ENCODE data around the gene ENOX1. TPM values are rescaled to one million over a fixed set of nuclear protein-coding genes. Genes with fewer than 3 reads are reported as not detected.

The ENOX1 gene
- total RNA-seq, 1 donor from 2014 or later: 8.7 TPM

DNA sequence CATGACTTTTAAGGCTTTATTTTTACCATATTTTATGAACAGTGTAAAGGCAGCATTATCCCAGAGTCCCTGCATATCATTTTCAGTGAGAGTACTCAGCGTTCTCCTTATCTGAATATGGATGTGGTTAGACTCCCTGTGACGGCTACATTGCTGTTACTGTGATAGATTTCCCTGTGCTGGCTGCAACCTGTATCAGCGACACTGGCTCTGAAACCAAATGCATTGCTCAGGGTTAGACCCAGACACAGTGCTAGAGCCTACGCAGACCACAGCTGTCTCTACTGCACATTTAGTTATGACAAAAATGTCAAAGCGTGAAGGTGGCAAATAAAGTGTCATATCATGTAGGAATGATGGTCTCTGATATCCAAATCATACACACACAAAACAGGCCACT is 138.0 kb downstream of the ENOX1 start:
- no peak overlapping the region for H3K27ac Mint-ChIP-seq (ENCODE audit: unreplicated experiment)
- H3K9me3 Mint-ChIP-seq (ENCODE audit: unreplicated experiment): no peaks in the 10 kb centered on the region
- DNase-seq: no peak
- H3K36me3 Mint-ChIP-seq (ENCODE audit: unreplicated experiment): peaks cover 8% of the 10 kb centered on the region
- peaks cover 3% of the 10 kb centered on the region for H3K27me3 Mint-ChIP-seq (ENCODE audit: unreplicated experiment)
- TF ChIP-seq, protein P1, sequence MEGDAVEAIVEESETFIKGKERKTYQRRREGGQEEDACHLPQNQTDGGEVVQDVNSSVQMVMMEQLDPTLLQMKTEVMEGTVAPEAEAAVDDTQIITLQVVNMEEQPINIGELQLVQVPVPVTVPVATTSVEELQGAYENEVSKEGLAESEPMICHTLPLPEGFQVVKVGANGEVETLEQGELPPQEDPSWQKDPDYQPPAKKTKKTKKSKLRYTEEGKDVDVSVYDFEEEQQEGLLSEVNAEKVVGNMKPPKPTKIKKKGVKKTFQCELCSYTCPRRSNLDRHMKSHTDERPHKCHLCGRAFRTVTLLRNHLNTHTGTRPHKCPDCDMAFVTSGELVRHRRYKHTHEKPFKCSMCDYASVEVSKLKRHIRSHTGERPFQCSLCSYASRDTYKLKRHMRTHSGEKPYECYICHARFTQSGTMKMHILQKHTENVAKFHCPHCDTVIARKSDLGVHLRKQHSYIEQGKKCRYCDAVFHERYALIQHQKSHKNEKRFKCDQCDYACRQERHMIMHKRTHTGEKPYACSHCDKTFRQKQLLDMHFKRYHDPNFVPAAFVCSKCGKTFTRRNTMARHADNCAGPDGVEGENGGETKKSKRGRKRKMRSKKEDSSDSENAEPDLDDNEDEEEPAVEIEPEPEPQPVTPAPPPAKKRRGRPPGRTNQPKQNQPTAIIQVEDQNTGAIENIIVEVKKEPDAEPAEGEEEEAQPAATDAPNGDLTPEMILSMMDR (IDR thresholded peaks at IDR 0.05; ENCODE audit: partially characterized antibody, unreplicated experiment): no peak
- peaks cover 5% of the 10 kb centered on the region for H3K4me1 Mint-ChIP-seq (ENCODE audit: low read depth, unreplicated experiment)
- H3K4me3 Mint-ChIP-seq (ENCODE audit: unreplicated experiment): no peak overlapping the region

DNA sequence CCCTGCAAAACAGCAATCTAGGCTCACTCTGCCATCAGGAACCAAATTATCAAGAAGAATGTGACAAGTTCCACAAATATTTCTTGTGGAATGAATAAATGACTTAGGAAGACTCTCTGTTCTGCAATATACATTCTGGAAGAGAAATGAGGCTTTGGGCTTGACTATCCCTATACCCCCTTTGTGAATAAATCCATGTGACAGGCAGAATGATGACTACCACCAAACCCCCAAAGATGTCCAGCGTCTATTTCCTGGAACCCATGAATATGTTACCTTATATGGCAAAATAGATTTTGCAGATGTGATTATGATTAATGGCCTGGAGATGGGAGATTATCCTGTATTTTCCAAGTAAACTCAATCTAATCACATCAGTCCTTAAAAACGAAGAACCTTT is 139.3 kb downstream of the ENOX1 start:
- Mint-ChIP-seq H3K27me3 (ENCODE audit: unreplicated experiment) (peaks cover 3% of the 10 kb centered on the region), H3K9me3 (ENCODE audit: unreplicated experiment) (no peaks in the 10 kb centered on the region), H3K4me3 (ENCODE audit: unreplicated experiment) (no peak overlapping the region), H3K4me1 (ENCODE audit: low read depth, unreplicated experiment) (peaks cover under 1% of the 10 kb centered on the region), H3K36me3 (ENCODE audit: unreplicated experiment) (peaks cover 8% of the 10 kb centered on the region), H3K27ac (ENCODE audit: unreplicated experiment) (no peak overlapping the region)
- no peak for DNase-seq
- TF ChIP-seq, protein P1 (IDR thresholded peaks at IDR 0.05; ENCODE audit: partially characterized antibody, unreplicated experiment): no peak

DNA sequence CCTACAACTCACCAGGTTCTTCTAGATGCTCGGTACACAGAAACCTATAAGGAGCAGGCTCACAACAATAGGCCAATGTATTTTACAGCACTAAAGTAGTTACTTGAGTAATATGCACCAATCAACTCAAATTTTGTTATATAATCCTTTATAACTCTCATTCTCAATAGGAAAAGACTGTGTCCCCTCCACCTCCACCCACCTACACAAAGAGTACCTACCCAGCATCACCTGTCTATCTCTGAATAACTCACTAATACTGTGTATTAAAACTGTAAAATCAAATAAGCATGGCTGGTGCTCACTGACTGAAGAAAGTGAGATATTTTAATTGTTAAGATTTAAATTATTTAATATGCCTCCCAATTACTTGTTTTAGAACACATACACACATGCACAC is 146.3 kb downstream of the ENOX1 start:
- TF ChIP-seq, protein P1 (IDR thresholded peaks at IDR 0.05; ENCODE audit: partially characterized antibody, unreplicated experiment): no peak
- no peak for DNase-seq
- Mint-ChIP-seq H3K27me3 (ENCODE audit: unreplicated experiment) (no peaks in the 10 kb centered on the region), H3K36me3 (ENCODE audit: unreplicated experiment) (no peaks in the 10 kb centered on the region), H3K4me3 (ENCODE audit: unreplicated experiment) (no peak overlapping the region), H3K4me1 (ENCODE audit: low read depth, unreplicated experiment) (no peaks in the 10 kb centered on the region), H3K27ac (ENCODE audit: unreplicated experiment) (no peak overlapping the region), H3K9me3 (ENCODE audit: unreplicated experiment) (no peaks in the 10 kb centered on the region)

GRCh38 chr13:43631106-43631505 is 155.7 kb downstream of the ENOX1 start:
- Mint-ChIP-seq H3K36me3 (ENCODE audit: unreplicated experiment) (no peaks in the 10 kb centered on the region), H3K27me3 (ENCODE audit: unreplicated experiment) (no peaks in the 10 kb centered on the region), H3K4me1 (ENCODE audit: low read depth, unreplicated experiment) (peaks cover 9% of the 10 kb centered on the region), H3K27ac (ENCODE audit: unreplicated experiment) (no peak overlapping the region), H3K4me3 (ENCODE audit: unreplicated experiment) (no peak overlapping the region), H3K9me3 (ENCODE audit: unreplicated experiment) (no peaks in the 10 kb centered on the region)
- DNase-seq: no peak
- TF ChIP-seq, protein P1 (IDR thresholded peaks at IDR 0.05; ENCODE audit: partially characterized antibody, unreplicated experiment): no peak

DNA sequence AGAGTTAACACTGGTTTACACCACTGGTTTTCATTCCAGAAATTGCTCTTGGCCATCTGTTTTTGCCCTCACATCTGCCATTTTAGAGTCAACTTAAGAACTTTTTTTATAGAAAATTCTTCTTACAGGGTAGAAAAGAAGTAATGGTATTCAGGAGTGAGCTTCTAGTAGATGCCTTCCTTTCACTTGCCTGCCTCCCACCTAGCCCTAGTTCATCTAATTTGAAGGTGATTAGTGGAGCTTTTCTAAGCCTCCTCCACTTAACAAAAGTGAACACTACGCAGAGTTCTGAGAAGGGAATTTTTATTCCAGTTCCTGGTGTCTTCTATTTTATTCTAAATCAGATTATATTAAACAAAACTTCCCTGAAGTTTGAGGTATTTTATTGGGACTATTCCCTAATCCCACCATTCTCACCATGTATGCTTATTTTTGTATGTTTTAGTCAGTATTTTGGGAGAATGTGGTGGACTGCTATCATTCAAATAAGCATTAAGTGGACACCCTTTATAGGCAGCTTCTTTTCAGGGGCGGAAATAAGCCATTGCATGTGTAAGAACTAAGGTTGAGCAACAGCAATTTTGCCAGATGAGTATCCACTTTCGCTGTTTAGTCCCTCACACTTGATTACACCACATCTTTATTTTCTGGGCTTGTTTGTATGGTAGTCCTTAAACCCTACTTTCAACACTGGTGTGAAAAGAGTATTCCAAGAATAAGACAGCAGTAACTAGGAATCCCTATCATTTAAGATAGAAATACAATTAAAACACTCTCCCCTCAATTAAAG is 156.9 kb downstream of the ENOX1 start:
- TF ChIP-seq, protein P1 (IDR thresholded peaks at IDR 0.05; ENCODE audit: partially characterized antibody, unreplicated experiment): no peak
- H3K36me3 Mint-ChIP-seq (ENCODE audit: unreplicated experiment): no peaks in the 10 kb centered on the region

More for the DNA sequence above, 156.9 kb downstream of the ENOX1 start:
- no peak for DNase-seq
- no peaks in the 10 kb centered on the region for H3K9me3 Mint-ChIP-seq (ENCODE audit: unreplicated experiment)
- no peaks in the 10 kb centered on the region for H3K27me3 Mint-ChIP-seq (ENCODE audit: unreplicated experiment)
- H3K4me1 Mint-ChIP-seq (ENCODE audit: low read depth, unreplicated experiment): peaks cover 7% of the 10 kb centered on the region
- no peak overlapping the region for H3K4me3 Mint-ChIP-seq (ENCODE audit: unreplicated experiment)
- no peak overlapping the region for H3K27ac Mint-ChIP-seq (ENCODE audit: unreplicated experiment)
